HG02973 (cell line): ENCODE measurements around the gene PMPCA.
A peak's percentile ranks its signal among the peaks of the same experiment; 100 is the strongest.
"Not testable (repeated sequence)": the region's sequence is repeated elsewhere in the genome, so short reads cannot be mapped to it uniquely, and the experiment has no call there.

ENCODE experiments used
- ATAC-seq: cut with Tn5 transposase; IDR thresholded peaks from one replicate; pipeline ENCODE4 v1.9.1; 2021; ENCODE audit warnings: moderate library complexity; ENCODE audit not compliant: unreplicated experiment

PMPCA gene

GRCh38 chr9:136393531-136393930 lies 16.9 kb upstream of the PMPCA start:
- no peak for ATAC-seq

- no peak for ATAC-seq
Measured at GRCh38 chr9:136394312-136395019, 16.0 kb upstream of the PMPCA start.

- ATAC-seq: no peak
Measured at GRCh38 chr9:136395020-136395340, 15.5 kb upstream of the PMPCA start.

GRCh38 chr9:136395345-136396218 lies 14.9 kb upstream of the PMPCA start:
- ATAC-seq: no peak

GRCh38 chr9:136396219-136396515 lies 14.3 kb upstream of the PMPCA start:
- no peak for ATAC-seq

- ATAC-seq: no peak
Measured at GRCh38 chr9:136397643-136398042, 12.8 kb upstream of the PMPCA start.

- no peak for ATAC-seq
Measured at GRCh38 chr9:136398286-136398685, 12.2 kb upstream of the PMPCA start.

- ATAC-seq: peak; percentile 26
Measured at GRCh38 chr9:136399176-136400037, 11.1 kb upstream of the PMPCA start.

GRCh38 chr9:136400038-136400834 lies 10.2 kb upstream of the PMPCA start, which contains the start of gene SNAPC4:
Gene SNAPC4, minus strand, starts transcription at chr9:136400170. Its CDS starts 1,742 bp downstream, at chr9:136398428.
- peak; percentile 51 for ATAC-seq

- no peak for ATAC-seq
Measured at GRCh38 chr9:136401173-136401922, 9.1 kb upstream of the PMPCA start.

GRCh38 chr9:136402067-136402466 lies 8.4 kb upstream of the PMPCA start:
- ATAC-seq: no peak

- peak; percentile 25 for ATAC-seq
Measured at GRCh38 chr9:136403538-136403914, 6.9 kb upstream of the PMPCA start.

- no peak for ATAC-seq
Measured at GRCh38 chr9:136403915-136404800, 6.3 kb upstream of the PMPCA start.

- ATAC-seq: no peak
Measured at GRCh38 chr9:136404801-136405136, 5.7 kb upstream of the PMPCA start.

GRCh38 chr9:136405481-136405880 lies 5.0 kb upstream of the PMPCA start:
- no peak for ATAC-seq

GRCh38 chr9:136405904-136406303 lies 4.6 kb upstream of the PMPCA start:
- not testable (repeated sequence) for ATAC-seq

- not testable (repeated sequence) for ATAC-seq
Measured at GRCh38 chr9:136407061-136407460, 3.4 kb upstream of the PMPCA start.

- no peak for ATAC-seq
Measured at GRCh38 chr9:136407911-136408310, 2.5 kb upstream of the PMPCA start.
